ENCODE measurements around the gene IGSF22.

Gene IGSF22

GRCh38 chr11:18713646-18714442, 12.1 kb downstream of the IGSF22 start:
- DNase-seq (ENCODE audit: low read depth) = no peak

- DNase-seq (ENCODE audit: low read depth) = no peak
Observed at GRCh38 chr11:18710545-18710944, 15.4 kb downstream of the IGSF22 start.

- no peak for DNase-seq (ENCODE audit: low read depth)
Observed at GRCh38 chr11:18709414-18709813, 16.6 kb downstream of the IGSF22 start.

- DNase-seq (ENCODE audit: low read depth) = no peak
Observed at GRCh38 chr11:18707811-18708340, 18.1 kb downstream of the IGSF22 start.

- no peak for DNase-seq (ENCODE audit: low read depth)
Observed at GRCh38 chr11:18706330-18707243, 19.4 kb downstream of the IGSF22 start.

GRCh38 chr11:18705651-18706281, 20.2 kb downstream of the IGSF22 start:
- no peak for DNase-seq (ENCODE audit: low read depth)

GRCh38 chr11:18704698-18705097, 21.3 kb downstream of the IGSF22 start:
- DNase-seq (ENCODE audit: low read depth) = no peak

GRCh38 chr11:18704045-18704645, 21.8 kb downstream of the IGSF22 start:
- no peak for DNase-seq (ENCODE audit: low read depth)

- DNase-seq (ENCODE audit: low read depth) = no peak
Observed at GRCh38 chr11:18703001-18703763, 22.8 kb downstream of the IGSF22 start.

GRCh38 chr11:18701614-18702216, 24.3 kb downstream of the IGSF22 start:
- DNase-seq (ENCODE audit: low read depth) = no peak

- DNase-seq (ENCODE audit: low read depth) = no peak
Observed at GRCh38 chr11:18700872-18701271, 25.1 kb downstream of the IGSF22 start.

GRCh38 chr11:18700375-18700774, 25.6 kb downstream of the IGSF22 start:
- DNase-seq (ENCODE audit: low read depth) = no peak

GRCh38 chr11:18699848-18700261, 26.1 kb downstream of the IGSF22 start:
- DNase-seq (ENCODE audit: low read depth) = no peak

GRCh38 chr11:18699269-18699596, 26.8 kb downstream of the IGSF22 start:
- DNase-seq (ENCODE audit: low read depth) = no peak

GRCh38 chr11:18698341-18699268, 27.4 kb downstream of the IGSF22 start, which contains the start of gene TMEM86A:
Gene TMEM86A (plus strand): TSS chr11:18698779. CDS start chr11:18698887, 108 bp downstream.
- peak; percentile 61 for DNase-seq (ENCODE audit: low read depth)

GRCh38 chr11:18697576-18697975, 28.4 kb downstream of the IGSF22 start:
- no peak for DNase-seq (ENCODE audit: low read depth)

- peak; percentile 26 for DNase-seq (ENCODE audit: low read depth)
Observed at GRCh38 chr11:18696638-18697225, 29.3 kb downstream of the IGSF22 start.

GRCh38 chr11:18692941-18693760, 32.8 kb downstream of the IGSF22 start:
- DNase-seq (ENCODE audit: low read depth) = no peak

All from stromal cell of bone marrow (primary cell).